HG03103 (cell line): ENCODE data around the gene UCK1.

Experiments
- ATAC-seq: cut with Tn5 transposase; IDR thresholded peaks from one replicate; pipeline ENCODE4 v1.9.1; 2021; ENCODE audit warnings: low read depth; ENCODE audit not compliant: unreplicated experiment

UCK1 gene

GRCh38 chr9:131530920-131531832 is at the start of gene UCK1:
TSS of gene UCK1 (minus strand) at chr9:131531263. CDS start at chr9:131531174, 89 bp downstream.
- peak; percentile 70 for ATAC-seq

GRCh38 chr9:131580358-131580757 is 49.3 kb upstream of the UCK1 start:
- no peak for ATAC-seq

GRCh38 chr9:131579789-131580211 is 48.7 kb upstream of the UCK1 start:
- no peak for ATAC-seq

- no peak for ATAC-seq
Observed at GRCh38 chr9:131578731-131579504, 47.9 kb upstream of the UCK1 start.

- ATAC-seq = no peak
Observed at GRCh38 chr9:131578021-131578420, 47.0 kb upstream of the UCK1 start.

GRCh38 chr9:131577005-131578000 is 46.2 kb upstream of the UCK1 start:
- ATAC-seq = no peak

- no peak for ATAC-seq
Observed at GRCh38 chr9:131575946-131576853, 45.1 kb upstream of the UCK1 start.

- ATAC-seq = no peak
Observed at GRCh38 chr9:131574730-131575640, 43.9 kb upstream of the UCK1 start.

GRCh38 chr9:131567910-131568309 is 36.8 kb upstream of the UCK1 start:
- no peak for ATAC-seq

- ATAC-seq = no peak
Observed at GRCh38 chr9:131566158-131566557, 35.1 kb upstream of the UCK1 start.

- no peak for ATAC-seq
Observed at GRCh38 chr9:131565369-131565768, 34.3 kb upstream of the UCK1 start.

- ATAC-seq = no peak
Observed at GRCh38 chr9:131562032-131562959, 31.2 kb upstream of the UCK1 start.

- ATAC-seq = no peak
Observed at GRCh38 chr9:131559421-131560000, 28.4 kb upstream of the UCK1 start.

GRCh38 chr9:131557855-131558548 is 26.9 kb upstream of the UCK1 start:
- ATAC-seq = no peak

GRCh38 chr9:131555841-131556673 is 25.0 kb upstream of the UCK1 start:
- no peak for ATAC-seq
